ENCODE results near the gene PLA2G2F. TPM values are rescaled to one million over a fixed set of nuclear protein-coding genes. Genes with fewer than 3 reads are reported as not detected.

Gene PLA2G2F
- total and polyA plus RNA-seq, 2 of the 8 experiments (the other 6 are each of a cell fraction or from before 2014, with no cell fraction given) = not detected

DNA sequence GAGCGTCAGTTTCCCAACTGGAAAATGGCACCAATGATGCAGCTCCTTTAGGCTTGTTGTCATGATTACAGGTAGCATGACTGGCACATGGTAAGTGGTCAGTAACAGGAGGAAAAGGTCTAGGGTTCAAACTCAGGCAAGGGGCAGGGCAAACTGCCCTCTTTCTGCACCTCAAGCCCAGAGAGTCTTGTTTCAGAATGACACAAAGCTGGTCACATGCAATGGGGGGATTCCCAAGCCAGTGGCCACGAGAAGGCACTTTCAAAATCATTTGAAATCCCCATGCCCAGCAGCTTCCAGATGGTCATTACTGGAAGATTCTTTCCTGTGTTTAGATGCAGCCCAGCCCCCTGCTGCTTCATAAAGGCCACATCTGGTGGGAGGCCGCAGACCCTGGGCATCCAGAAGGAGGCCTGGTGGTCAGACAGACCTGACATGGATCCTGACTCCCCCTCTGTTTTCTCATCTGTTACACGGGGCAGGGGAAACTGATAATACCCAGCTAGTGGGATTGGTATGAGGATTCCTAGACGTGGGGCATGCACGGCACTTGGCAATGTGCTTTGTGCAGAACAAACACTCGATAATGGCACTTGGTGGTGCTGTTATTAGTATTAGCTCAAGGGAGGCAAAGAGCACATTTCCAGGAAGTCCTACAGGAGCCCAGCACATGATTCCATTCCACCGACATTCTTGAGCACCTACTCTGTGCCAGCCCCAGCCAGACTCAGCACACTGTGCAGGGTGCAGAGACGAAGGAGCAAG is 12.9 kb upstream of the PLA2G2F start:
- H2AK5ac ChIP-seq (ENCODE audit: low read depth, low read length) = no peak overlapping the region
- H2BK12ac ChIP-seq (ENCODE audit: low read depth, low read length) = no peak overlapping the region
- FAIRE-seq (no peak), DNase-seq (ENCODE audit: low read depth in 1 of 2, low spot score in 2 of 2) (no peak)
- H2BK5ac ChIP-seq (ENCODE audit: low read depth, low read length) = no peak overlapping the region
- H3K4ac ChIP-seq (replicated peaks; ENCODE audit: insufficient read length, low read depth, low read length) = no peak overlapping the region
- H3K4me1 ChIP-seq (replicated peaks in 1 of 4; ENCODE audit: control insufficient read depth in 3 of 4, insufficient read depth in 4 of 4, low read length in 3 of 4) = no peaks in the 10 kb centered on the region
- ChIA-PET POLR2A (ENCODE audit: partially characterized antibody) (no interaction called here), CTCF (ENCODE audit: partially characterized antibody) (interaction anchor here (0.6 to 4.1 kb wide), 6 partner anchors 11 to 133 kb away, joined by 3 to 23 read pairs (median 4); no protein-coding TSS in a partner anchor)
- no peak overlapping the region for H3K9ac ChIP-seq (replicated peaks in 1 of 4; ENCODE audit: extremely low read depth in 1 of 4, low read depth in 3 of 4, low read length in 3 of 4)
- no peak overlapping the region for H3K14ac ChIP-seq (ENCODE audit: insufficient read length)
- no peak overlapping the region for H4K91ac ChIP-seq (replicated peaks; ENCODE audit: insufficient read length, low read length)
- no peak overlapping the region for H3K56ac ChIP-seq (replicated peaks; ENCODE audit: insufficient read length, low read depth, low read length)
- H2BK20ac ChIP-seq (ENCODE audit: low read length) = no peak overlapping the region
- H4K8ac ChIP-seq (ENCODE audit: extremely low read depth, insufficient read depth, low read length) = no peak overlapping the region
- no peak overlapping the region for H2AFZ ChIP-seq (ENCODE audit: low read length)
- no peaks in the 10 kb centered on the region for H3K36me3 ChIP-seq (ENCODE audit: control insufficient read depth in 2 of 4, insufficient read depth in 4 of 4, low read length in 3 of 4)
- no peaks in the 10 kb centered on the region for H3K79me2 ChIP-seq (ENCODE audit: control insufficient read depth in 1 of 2, insufficient read depth in 2 of 2, low read length in 2 of 2)
- H4K5ac ChIP-seq (ENCODE audit: insufficient read length, low read depth, low read length) = no peak overlapping the region
- no peak overlapping the region; the same call in 1 of the 2 replicates for H2BK15ac ChIP-seq (ENCODE audit: low read length)
- 87% methylated on average over 9 of the region's 9 CpGs; no CpG with 5 or more reads in 1 of the 2 experiments for WGBS, 2 experiments (ENCODE audit: extremely low coverage in 1 of 2, insufficient coverage in 1 of 2, insufficient read length in 1 of 2, insufficient replicate concordance in 2 of 2, low coverage in 1 of 2, low lambda C conversion rate in 2 of 2, missing lambda C conversion rate in 1 of 2)
- no peak overlapping the region for H3K23ac ChIP-seq (ENCODE audit: insufficient read length)
- no peaks in the 10 kb centered on the region for H3K27me3 ChIP-seq (replicated peaks in 1 of 4; ENCODE audit: control insufficient read depth in 3 of 4, extremely low read depth in 1 of 4, insufficient read depth in 3 of 4, low read length in 3 of 4)
- no peak overlapping the region for H3K18ac ChIP-seq (ENCODE audit: extremely low read depth, low read length)
- H3K4me3 ChIP-seq (ENCODE audit: extremely low read depth in 1 of 4, insufficient read depth in 2 of 4, low read depth in 3 of 4, low read length in 4 of 4) = no peak overlapping the region
- H3K9me3 ChIP-seq (ENCODE audit: insufficient read depth in 2 of 2, low read depth in 1 of 2, low read length in 1 of 2) = peaks cover 0 to 3% of the 10 kb centered on the region in 2 experiments; a peak in 2 of 4 replicates
- H4K20me1 ChIP-seq (replicated peaks in 1 of 2; ENCODE audit: control insufficient read depth in 1 of 2, insufficient read depth in 2 of 2, low read length in 2 of 2) = no peaks in the 10 kb centered on the region
- no peak overlapping the region for H2BK120ac ChIP-seq (replicated peaks; ENCODE audit: low read depth, low read length)
- H3K79me1 ChIP-seq (ENCODE audit: low read depth, low read length) = no peaks in the 10 kb centered on the region
- no peak overlapping the region for H3K27ac ChIP-seq (ENCODE audit: low read depth, low read length)
- H3K23me2 ChIP-seq (ENCODE audit: low read depth, low read length) = peaks cover under 1% of the 10 kb centered on the region; the same call in 1 of the 2 replicates
- H3K4me2 ChIP-seq (ENCODE audit: insufficient read depth in 1 of 2, low read depth in 2 of 2, low read length in 2 of 2) = no peak overlapping the region
- TF ChIP-seq NRF1 (IDR thresholded peaks at IDR 0.05; ENCODE audit: low read depth, low read length) = no peak
- no peak for TF ChIP-seq EGR1 (IDR thresholded peaks at IDR 0.05; ENCODE audit: borderline replicate concordance, low read depth, low read length)
- TF ChIP-seq, protein P1, sequence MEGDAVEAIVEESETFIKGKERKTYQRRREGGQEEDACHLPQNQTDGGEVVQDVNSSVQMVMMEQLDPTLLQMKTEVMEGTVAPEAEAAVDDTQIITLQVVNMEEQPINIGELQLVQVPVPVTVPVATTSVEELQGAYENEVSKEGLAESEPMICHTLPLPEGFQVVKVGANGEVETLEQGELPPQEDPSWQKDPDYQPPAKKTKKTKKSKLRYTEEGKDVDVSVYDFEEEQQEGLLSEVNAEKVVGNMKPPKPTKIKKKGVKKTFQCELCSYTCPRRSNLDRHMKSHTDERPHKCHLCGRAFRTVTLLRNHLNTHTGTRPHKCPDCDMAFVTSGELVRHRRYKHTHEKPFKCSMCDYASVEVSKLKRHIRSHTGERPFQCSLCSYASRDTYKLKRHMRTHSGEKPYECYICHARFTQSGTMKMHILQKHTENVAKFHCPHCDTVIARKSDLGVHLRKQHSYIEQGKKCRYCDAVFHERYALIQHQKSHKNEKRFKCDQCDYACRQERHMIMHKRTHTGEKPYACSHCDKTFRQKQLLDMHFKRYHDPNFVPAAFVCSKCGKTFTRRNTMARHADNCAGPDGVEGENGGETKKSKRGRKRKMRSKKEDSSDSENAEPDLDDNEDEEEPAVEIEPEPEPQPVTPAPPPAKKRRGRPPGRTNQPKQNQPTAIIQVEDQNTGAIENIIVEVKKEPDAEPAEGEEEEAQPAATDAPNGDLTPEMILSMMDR (IDR thresholded peaks at IDR 0.05; ENCODE audit: control extremely low read depth in 1 of 3, insufficient read depth in 1 of 3, low read depth in 1 of 3, low read length in 3 of 3) = no peak
- no peak for TF ChIP-seq KDM4A (IDR thresholded peaks at IDR 0.05; ENCODE audit: low read depth, low read length, severe bottlenecking)
- TF ChIP-seq SIN3A (conservative IDR thresholded peaks at IDR 0.05 in 1 of 2, IDR thresholded peaks at IDR 0.05 in 1 of 2; ENCODE audit: low read depth in 1 of 2, low read length in 2 of 2) = no peak
- no peak for TF ChIP-seq TAF1 (IDR thresholded peaks at IDR 0.05; ENCODE audit: low read depth, low read length)
- TF ChIP-seq SP1 (IDR thresholded peaks at IDR 0.05; ENCODE audit: low read depth, low read length) = no peak
- TF ChIP-seq KDM1A (IDR thresholded peaks at IDR 0.05; ENCODE audit: borderline replicate concordance, low read length) = no peak
- TF ChIP-seq, protein P2, sequence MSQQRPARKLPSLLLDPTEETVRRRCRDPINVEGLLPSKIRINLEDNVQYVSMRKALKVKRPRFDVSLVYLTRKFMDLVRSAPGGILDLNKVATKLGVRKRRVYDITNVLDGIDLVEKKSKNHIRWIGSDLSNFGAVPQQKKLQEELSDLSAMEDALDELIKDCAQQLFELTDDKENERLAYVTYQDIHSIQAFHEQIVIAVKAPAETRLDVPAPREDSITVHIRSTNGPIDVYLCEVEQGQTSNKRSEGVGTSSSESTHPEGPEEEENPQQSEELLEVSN (IDR thresholded peaks at IDR 0.05) = no peak
